ENCODE measurements around the gene CCDC134.

Gene CCDC134

GRCh38 chr22:41787331-41787730 is 13.1 kb upstream of the CCDC134 start:
- DNase-seq (ENCODE audit: low spot score): no peak

- DNase-seq (ENCODE audit: low spot score): no peak
These were observed 6.6 kb upstream of the CCDC134 start for GRCh38 chr22:41793871-41794270.

- DNase-seq (ENCODE audit: low spot score): no peak
These were observed 1.7 kb upstream of the CCDC134 start for GRCh38 chr22:41798736-41799135.

GRCh38 chr22:41799486-41800347 is 762 bp upstream of the CCDC134 start:
- no peak for DNase-seq (ENCODE audit: low spot score)

- DNase-seq (ENCODE audit: low spot score): no peak
These were observed 804 bp downstream of the CCDC134 start for GRCh38 chr22:41801147-41801819.

GRCh38 chr22:41801886-41802285 is 1.4 kb downstream of the CCDC134 start:
- no peak for DNase-seq (ENCODE audit: low spot score)

- no peak for DNase-seq (ENCODE audit: low spot score)
These were observed 5.2 kb downstream of the CCDC134 start for GRCh38 chr22:41805639-41806038.

GRCh38 chr22:41808400-41808799 is 7.9 kb downstream of the CCDC134 start:
- no peak for DNase-seq (ENCODE audit: low spot score)

- DNase-seq (ENCODE audit: low spot score): no peak
These were observed 9.5 kb downstream of the CCDC134 start for GRCh38 chr22:41810022-41810421.

GRCh38 chr22:41812805-41813545 is 12.5 kb downstream of the CCDC134 start:
- no peak for DNase-seq (ENCODE audit: low spot score)

- no peak for DNase-seq (ENCODE audit: low spot score)
These were observed 13.4 kb downstream of the CCDC134 start for GRCh38 chr22:41813726-41814410.

- DNase-seq (ENCODE audit: low spot score): no peak
These were observed 15.2 kb downstream of the CCDC134 start for GRCh38 chr22:41815716-41816115.

GRCh38 chr22:41816241-41816640 is 15.8 kb downstream of the CCDC134 start:
- DNase-seq (ENCODE audit: low spot score): no peak

- DNase-seq (ENCODE audit: low spot score): no peak
These were observed 16.4 kb downstream of the CCDC134 start for GRCh38 chr22:41816871-41817270.

- DNase-seq (ENCODE audit: low spot score): no peak
These were observed 17.5 kb downstream of the CCDC134 start for GRCh38 chr22:41818011-41818410.

- DNase-seq (ENCODE audit: low spot score): no peak
These were observed 18.1 kb downstream of the CCDC134 start for GRCh38 chr22:41818596-41818995.

GRCh38 chr22:41819257-41819656 is 18.8 kb downstream of the CCDC134 start:
- DNase-seq (ENCODE audit: low spot score): no peak

GRCh38 chr22:41820447-41820846 is 20.0 kb downstream of the CCDC134 start:
- no peak for DNase-seq (ENCODE audit: low spot score)

- no peak for DNase-seq (ENCODE audit: low spot score)
These were observed 21.2 kb downstream of the CCDC134 start for GRCh38 chr22:41821471-41822316.

GRCh38 chr22:41822317-41823057 is 22.0 kb downstream of the CCDC134 start:
- peak; percentile 76 for DNase-seq (ENCODE audit: low spot score)
